Fibroblast of villous mesenchyme (primary cell): ENCODE measurements around the gene SERPINE3. TPM values are rescaled to one million over a fixed set of nuclear protein-coding genes. Genes with fewer than 3 reads are reported as not detected.

Experiments used
- DNase-seq: peaks from one replicate; pipeline ENCODE4 v3.0.0-alpha.2; 2010; ENCODE audit warnings: low read depth
- H3K4me3 ChIP-seq: 2 replicates; pipeline ENCODE4 v1.5.1; 2011; ENCODE audit warnings: low read depth, mild to moderate bottlenecking, low read length
- total RNA-seq: library from RNA; depleted of rRNA; stranded (reverse); fragments of >200 nt; gene quantifications from 2 replicates; pipeline ENCODE4 v1.2.3, GENCODE V29; 2012
- TF ChIP-seq, protein P1 (sequence below): IDR thresholded peaks from 2 replicates; pipeline ENCODE4 v1.5.1; 2012; ENCODE audit warnings: low read depth, mild to moderate bottlenecking, low read length; ENCODE audit not compliant: insufficient read depth

Gene SERPINE3
- total RNA-seq, 1 donor, result not detected

DNA sequence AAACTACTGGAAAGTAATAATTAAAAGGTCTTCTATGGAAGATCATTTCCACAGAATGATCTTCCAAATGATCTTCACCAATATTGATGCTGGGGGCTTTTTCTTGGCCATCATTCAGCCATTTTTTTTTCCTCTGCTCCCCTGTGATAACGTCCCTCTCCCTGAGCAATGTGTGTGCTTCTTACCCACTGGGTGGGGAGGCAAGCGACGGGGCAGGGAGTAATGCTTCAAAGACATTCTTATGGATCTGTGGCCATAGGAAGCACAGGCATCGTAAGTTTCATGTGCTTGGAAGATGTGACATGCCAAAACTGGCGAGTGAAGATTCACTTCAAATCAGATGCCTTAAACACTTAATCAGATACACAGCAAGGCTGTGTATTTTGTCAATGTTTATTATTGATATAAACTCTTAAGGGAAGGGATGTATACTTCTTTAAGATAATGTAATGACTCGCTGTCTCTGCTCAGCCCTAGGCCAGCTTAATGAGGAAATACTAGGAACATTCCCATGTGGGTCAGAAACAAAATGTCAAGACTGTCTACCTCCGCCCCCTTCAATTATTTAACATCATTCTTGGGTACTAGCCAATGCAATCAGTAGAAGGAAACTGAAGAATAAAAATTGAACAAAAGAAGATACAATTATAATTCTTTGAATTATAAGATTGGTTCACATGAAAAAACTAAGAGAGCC lies 34.1 kb upstream of the SERPINE3 start:
- no peak for DNase-seq
- TF ChIP-seq, protein P1, sequence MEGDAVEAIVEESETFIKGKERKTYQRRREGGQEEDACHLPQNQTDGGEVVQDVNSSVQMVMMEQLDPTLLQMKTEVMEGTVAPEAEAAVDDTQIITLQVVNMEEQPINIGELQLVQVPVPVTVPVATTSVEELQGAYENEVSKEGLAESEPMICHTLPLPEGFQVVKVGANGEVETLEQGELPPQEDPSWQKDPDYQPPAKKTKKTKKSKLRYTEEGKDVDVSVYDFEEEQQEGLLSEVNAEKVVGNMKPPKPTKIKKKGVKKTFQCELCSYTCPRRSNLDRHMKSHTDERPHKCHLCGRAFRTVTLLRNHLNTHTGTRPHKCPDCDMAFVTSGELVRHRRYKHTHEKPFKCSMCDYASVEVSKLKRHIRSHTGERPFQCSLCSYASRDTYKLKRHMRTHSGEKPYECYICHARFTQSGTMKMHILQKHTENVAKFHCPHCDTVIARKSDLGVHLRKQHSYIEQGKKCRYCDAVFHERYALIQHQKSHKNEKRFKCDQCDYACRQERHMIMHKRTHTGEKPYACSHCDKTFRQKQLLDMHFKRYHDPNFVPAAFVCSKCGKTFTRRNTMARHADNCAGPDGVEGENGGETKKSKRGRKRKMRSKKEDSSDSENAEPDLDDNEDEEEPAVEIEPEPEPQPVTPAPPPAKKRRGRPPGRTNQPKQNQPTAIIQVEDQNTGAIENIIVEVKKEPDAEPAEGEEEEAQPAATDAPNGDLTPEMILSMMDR, result no peak
- no peak overlapping the region for H3K4me3 ChIP-seq

DNA sequence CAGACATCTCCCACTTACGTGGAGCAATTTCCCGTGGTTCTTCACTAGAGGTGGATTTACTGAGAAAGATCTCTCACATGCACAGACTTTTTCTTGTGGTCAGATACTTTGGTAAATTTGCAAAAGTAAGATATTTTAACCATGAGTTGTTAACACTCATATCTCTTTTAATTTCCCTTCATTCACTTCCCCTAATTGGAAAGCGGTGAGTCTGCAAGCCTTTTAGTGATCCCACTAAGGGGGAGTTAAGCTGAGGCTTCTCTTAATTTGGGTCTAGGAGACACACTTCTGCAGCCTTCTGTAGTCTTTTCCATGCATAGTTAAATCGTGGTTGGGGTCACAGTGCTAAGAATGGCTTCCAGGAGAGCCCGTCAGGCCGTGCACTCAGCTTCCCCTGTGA lies 30.7 kb upstream of the SERPINE3 start:
- TF ChIP-seq, protein P1, result no peak
- no peak for DNase-seq
- no peak overlapping the region for H3K4me3 ChIP-seq

DNA sequence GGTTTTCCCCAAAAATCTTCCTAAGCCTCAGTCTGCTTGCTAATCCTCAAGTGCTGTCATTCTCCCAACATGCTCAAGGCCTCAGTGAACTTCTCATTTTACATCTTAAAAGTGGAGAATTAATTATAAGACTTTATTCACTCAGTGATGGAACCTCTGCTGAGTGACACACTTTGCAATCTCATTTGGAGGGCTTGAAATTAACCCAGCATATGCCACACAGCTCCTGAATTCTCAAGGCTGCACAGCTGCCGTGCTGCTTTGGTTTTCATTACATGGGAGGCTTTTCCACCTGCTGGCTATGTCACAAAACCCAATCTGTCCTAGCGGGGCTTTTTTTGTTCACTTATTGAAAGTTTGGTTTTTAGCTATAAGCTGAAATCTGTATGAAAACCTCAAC lies 28.3 kb upstream of the SERPINE3 start:
- DNase-seq, result no peak
- no peak overlapping the region for H3K4me3 ChIP-seq
- TF ChIP-seq, protein P1, result no peak

DNA sequence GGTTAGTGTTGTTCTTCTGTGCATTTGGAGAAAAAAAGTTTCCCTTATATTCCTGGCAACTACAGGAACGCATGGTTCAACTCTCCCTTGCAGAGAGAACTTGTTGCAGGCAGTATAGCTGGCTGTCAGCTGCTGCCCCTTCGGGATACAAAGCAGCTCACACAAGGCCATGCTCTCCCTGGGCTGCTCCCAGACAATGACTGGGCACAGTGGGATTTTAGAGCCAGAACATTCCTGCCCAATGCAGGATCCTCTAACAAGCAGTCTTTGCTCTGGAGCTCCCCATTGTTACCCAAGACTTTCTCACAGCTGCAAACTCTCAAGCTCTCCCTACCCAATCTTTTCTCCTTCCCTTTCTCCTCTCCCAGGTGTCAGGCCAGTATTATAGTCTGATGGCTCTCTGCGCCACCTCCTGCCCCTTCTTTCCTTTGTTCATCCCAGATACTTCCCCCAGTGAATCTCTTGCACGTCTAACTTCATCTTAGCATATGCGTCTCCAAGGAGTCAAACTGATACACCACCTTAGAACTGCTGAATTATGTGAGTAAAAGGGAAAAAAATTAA lies 27.5 kb upstream of the SERPINE3 start:
- TF ChIP-seq, protein P1, result no peak
- no peak for DNase-seq
- no peak overlapping the region for H3K4me3 ChIP-seq

DNA sequence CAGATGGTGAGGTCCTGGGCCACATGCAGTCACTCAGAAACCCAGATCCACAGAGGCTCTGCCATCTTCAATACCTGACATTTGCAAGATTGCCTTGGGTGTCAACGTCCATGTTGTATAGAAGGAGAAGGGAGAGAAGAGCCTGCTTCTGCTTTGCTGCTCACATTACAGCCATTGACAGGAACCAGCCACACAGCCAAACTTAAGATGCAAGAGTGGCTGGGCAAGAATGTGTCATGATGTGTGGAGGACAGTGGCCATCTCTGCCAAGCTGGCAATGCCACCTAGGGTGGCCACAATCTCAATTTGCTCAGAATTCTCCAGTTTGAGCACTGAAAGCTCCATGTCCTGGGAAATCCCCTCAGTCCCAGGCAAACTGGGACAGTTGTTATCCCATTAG lies 25.9 kb upstream of the SERPINE3 start:
- H3K4me3 ChIP-seq, result no peak overlapping the region
- DNase-seq, result no peak
- TF ChIP-seq, protein P1, result no peak

DNA sequence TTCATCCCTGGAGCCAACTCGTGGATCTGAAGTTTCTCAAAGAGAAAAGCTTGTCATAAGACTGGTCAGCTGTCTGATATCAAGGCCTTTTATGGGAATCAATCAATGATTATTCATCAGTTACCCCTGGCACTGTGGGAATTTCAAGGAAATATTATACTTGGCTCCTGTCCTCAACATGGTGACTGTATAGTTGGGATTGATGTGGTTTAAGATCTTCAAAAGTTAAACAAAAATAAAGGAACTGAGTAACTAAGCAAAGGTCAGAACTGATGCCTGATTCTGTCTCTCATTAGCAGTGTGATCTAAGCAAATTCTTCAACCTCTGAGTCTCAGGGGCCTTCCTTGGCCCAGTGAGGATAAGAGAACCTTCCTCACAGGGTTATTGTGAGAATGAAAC lies 22.2 kb upstream of the SERPINE3 start:
- no peak overlapping the region for H3K4me3 ChIP-seq
- DNase-seq, result no peak
- TF ChIP-seq, protein P1, result no peak
